Measurements from ENCODE around the gene HOXD11.

The HOXD11 gene

GRCh38 chr2:176082525-176082823, 24.6 kb upstream of the HOXD11 start:
- H3K4me2 ChIP-seq (ENCODE audit: low read length), result no peak overlapping the region
- H3K9me2 ChIP-seq (ENCODE audit: low read depth, low read length), result no peaks in the 10 kb centered on the region
- H3K27ac ChIP-seq (ENCODE audit: low read depth, low read length, poor library complexity, severe bottlenecking), result no peak overlapping the region
- no peak overlapping the region for H3K9ac ChIP-seq (ENCODE audit: low read length)
- no peaks in the 10 kb centered on the region for H3F3A ChIP-seq (ENCODE audit: insufficient read depth, low read length)
- H2AFZ ChIP-seq (ENCODE audit: low read length), result no peak overlapping the region
- no peaks in the 10 kb centered on the region for H3K79me2 ChIP-seq (ENCODE audit: insufficient read depth, low read length)
- no peaks in the 10 kb centered on the region for H3K27me3 ChIP-seq (ENCODE audit: insufficient read depth, low read length)
- H3K36me3 ChIP-seq (ENCODE audit: insufficient read depth, low read length), result no peaks in the 10 kb centered on the region
- H3K4me1 ChIP-seq (ENCODE audit: insufficient read depth, low read length, severe bottlenecking), result no peaks in the 10 kb centered on the region
- no peaks in the 10 kb centered on the region for H4K20me1 ChIP-seq (ENCODE audit: insufficient read depth, low read length)
- TF ChIP-seq EZH2 (IDR thresholded peaks at IDR 0.05; ENCODE audit: borderline replicate concordance, low read length) (no peak), CTCF (IDR thresholded peaks at IDR 0.05; ENCODE audit: low read length) (no peak)
- H3K4me3 ChIP-seq (ENCODE audit: low read depth, low read length, poor library complexity, severe bottlenecking), result no peak overlapping the region
- no peaks in the 10 kb centered on the region for H3K9me3 ChIP-seq (ENCODE audit: low read length)

- H3K27me3 ChIP-seq (ENCODE audit: insufficient read depth, low read length), result no peaks in the 10 kb centered on the region
- no peak overlapping the region for H3K4me3 ChIP-seq (ENCODE audit: low read depth, low read length, poor library complexity, severe bottlenecking)
- no peaks in the 10 kb centered on the region for H3K79me2 ChIP-seq (ENCODE audit: insufficient read depth, low read length)
- H3K4me2 ChIP-seq (ENCODE audit: low read length), result no peak overlapping the region
- no peak overlapping the region for H3K27ac ChIP-seq (ENCODE audit: low read depth, low read length, poor library complexity, severe bottlenecking)
- H3K9ac ChIP-seq (ENCODE audit: low read length), result no peak overlapping the region
- H3K36me3 ChIP-seq (ENCODE audit: insufficient read depth, low read length), result no peaks in the 10 kb centered on the region
- no peaks in the 10 kb centered on the region for H3F3A ChIP-seq (ENCODE audit: insufficient read depth, low read length)
- H4K20me1 ChIP-seq (ENCODE audit: insufficient read depth, low read length), result no peaks in the 10 kb centered on the region
- no peaks in the 10 kb centered on the region for H3K9me3 ChIP-seq (ENCODE audit: low read length)
- H3K9me2 ChIP-seq (ENCODE audit: low read depth, low read length), result no peaks in the 10 kb centered on the region
- H2AFZ ChIP-seq (ENCODE audit: low read length), result no peak overlapping the region
- H3K4me1 ChIP-seq (ENCODE audit: insufficient read depth, low read length, severe bottlenecking), result no peaks in the 10 kb centered on the region
- TF ChIP-seq CTCF (IDR thresholded peaks at IDR 0.05; ENCODE audit: low read length) (no peak), EZH2 (IDR thresholded peaks at IDR 0.05; ENCODE audit: borderline replicate concordance, low read length) (no peak)
Measured at GRCh38 chr2:176082824-176083751, 24.0 kb upstream of the HOXD11 start.

GRCh38 chr2:176083796-176084261, 23.3 kb upstream of the HOXD11 start, which contains the start of gene EVX2:
Gene EVX2 (minus strand): TSS chr2:176083962. CDS start chr2:176083776, 186 bp downstream.
- Histone ChIP-seq H3K4me1 (ENCODE audit: insufficient read depth, low read length, severe bottlenecking) (no peaks in the 10 kb centered on the region), H3K4me2 (ENCODE audit: low read length) (no peak within 1 kb of the TSS), H3K9me2 (ENCODE audit: low read depth, low read length) (no peaks in the 10 kb centered on the region), H3F3A (ENCODE audit: insufficient read depth, low read length) (no peaks in the 10 kb centered on the region), H3K4me3 (ENCODE audit: low read depth, low read length, poor library complexity, severe bottlenecking) (no peak within 1 kb of the TSS), H2AFZ (ENCODE audit: low read length) (no peak within 1 kb of the TSS), H3K9me3 (ENCODE audit: low read length) (no peaks in the 10 kb centered on the region), H3K27me3 (ENCODE audit: insufficient read depth, low read length) (peaks cover 6% of the 10 kb centered on the region; the same call in 1 of the 2 replicates), H3K9ac (ENCODE audit: low read length) (no peak within 1 kb of the TSS), H3K27ac (ENCODE audit: low read depth, low read length, poor library complexity, severe bottlenecking) (no peak within 1 kb of the TSS), H4K20me1 (ENCODE audit: insufficient read depth, low read length) (no peaks in the 10 kb centered on the region), H3K36me3 (ENCODE audit: insufficient read depth, low read length) (no peaks in the 10 kb centered on the region), H3K79me2 (ENCODE audit: insufficient read depth, low read length) (no peaks in the 10 kb centered on the region)
- TF ChIP-seq CTCF (IDR thresholded peaks at IDR 0.05; ENCODE audit: low read length) (no peak), EZH2 (IDR thresholded peaks at IDR 0.05; ENCODE audit: borderline replicate concordance, low read length) (no peak)
